Measurements from ENCODE around the gene REEP1.

DNA sequence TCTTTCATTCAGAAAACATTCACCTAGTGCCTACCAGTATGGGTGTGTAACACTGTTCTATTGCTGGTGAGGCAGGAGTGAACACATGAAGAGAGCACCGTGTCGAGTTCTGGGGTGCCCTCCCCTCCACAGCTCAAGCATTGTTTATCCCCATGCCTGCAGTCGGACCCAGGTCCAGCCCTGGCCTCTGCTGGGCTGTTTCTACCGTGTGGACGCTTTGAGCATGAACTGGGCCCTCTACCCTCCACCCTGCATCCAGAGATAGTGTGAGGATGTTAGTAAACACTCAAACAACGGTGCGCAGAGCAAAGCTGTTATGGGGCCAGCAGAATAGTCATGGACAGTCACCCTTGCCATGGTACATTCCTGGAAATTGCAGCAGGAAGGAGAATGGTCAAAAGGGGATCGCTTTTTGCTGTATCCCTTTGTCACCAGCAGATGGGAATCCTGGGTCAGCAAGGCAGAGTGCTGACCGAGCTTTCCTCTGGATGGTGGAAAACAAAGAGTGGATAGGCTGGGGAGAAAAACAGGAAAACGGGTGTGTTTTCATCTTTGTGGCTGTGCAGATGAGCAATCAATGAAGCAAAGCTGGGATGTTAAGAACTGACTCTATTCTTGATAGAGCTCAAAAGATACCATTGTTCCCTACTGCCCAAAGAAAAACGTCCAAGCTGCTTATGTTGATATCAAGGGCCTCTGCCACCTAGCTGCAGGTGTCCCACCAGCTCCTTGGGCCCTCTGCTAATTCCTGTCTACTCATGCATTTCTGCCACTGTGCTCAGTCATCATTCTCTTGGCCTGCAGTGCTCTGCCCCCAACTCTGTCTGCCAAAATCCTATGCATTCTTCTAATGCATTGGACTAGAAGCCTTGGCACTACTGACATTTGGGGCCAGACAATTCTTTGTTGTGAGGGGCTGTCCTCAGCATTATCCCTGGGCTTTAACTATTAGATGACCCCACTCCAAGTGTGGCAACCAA lies 38.7 kb downstream of the REEP1 start:
- TF ChIP-seq MXI1 (IDR thresholded peaks at IDR 0.05; ENCODE audit: low read depth, low read length): no peak
- TF ChIP-seq BHLHE40 (IDR thresholded peaks at IDR 0.05; ENCODE audit: low read length): no peak
- TF ChIP-seq SP1 (CRISPR knock-in tag; IDR thresholded peaks at IDR 0.05): no peak
- no peak for TF ChIP-seq HLTF (IDR thresholded peaks at IDR 0.05)
- no peak for TF ChIP-seq SIN3B (IDR thresholded peaks at IDR 0.05; ENCODE audit: low read depth)
- no peak for TF ChIP-seq CBX2 (IDR thresholded peaks at IDR 0.05; ENCODE audit: insufficient read depth, low read length, poor library complexity, severe bottlenecking)
- TF ChIP-seq, protein P1, sequence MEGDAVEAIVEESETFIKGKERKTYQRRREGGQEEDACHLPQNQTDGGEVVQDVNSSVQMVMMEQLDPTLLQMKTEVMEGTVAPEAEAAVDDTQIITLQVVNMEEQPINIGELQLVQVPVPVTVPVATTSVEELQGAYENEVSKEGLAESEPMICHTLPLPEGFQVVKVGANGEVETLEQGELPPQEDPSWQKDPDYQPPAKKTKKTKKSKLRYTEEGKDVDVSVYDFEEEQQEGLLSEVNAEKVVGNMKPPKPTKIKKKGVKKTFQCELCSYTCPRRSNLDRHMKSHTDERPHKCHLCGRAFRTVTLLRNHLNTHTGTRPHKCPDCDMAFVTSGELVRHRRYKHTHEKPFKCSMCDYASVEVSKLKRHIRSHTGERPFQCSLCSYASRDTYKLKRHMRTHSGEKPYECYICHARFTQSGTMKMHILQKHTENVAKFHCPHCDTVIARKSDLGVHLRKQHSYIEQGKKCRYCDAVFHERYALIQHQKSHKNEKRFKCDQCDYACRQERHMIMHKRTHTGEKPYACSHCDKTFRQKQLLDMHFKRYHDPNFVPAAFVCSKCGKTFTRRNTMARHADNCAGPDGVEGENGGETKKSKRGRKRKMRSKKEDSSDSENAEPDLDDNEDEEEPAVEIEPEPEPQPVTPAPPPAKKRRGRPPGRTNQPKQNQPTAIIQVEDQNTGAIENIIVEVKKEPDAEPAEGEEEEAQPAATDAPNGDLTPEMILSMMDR (IDR thresholded peaks at IDR 0.05 in 2 of 3, conservative IDR thresholded peaks at IDR 0.05 in 1 of 3; ENCODE audit: insufficient read depth in 2 of 3, low read depth in 1 of 3, low read length in 3 of 3): peak; percentile 11 to 31 (median 23); a peak in 2 of 6 replicates
- no peak for TF ChIP-seq ESRRB (CRISPR knock-in tag; IDR thresholded peaks at IDR 0.05; ENCODE audit: borderline replicate concordance)
- TF ChIP-seq PTTG1 (tag; IDR thresholded peaks at IDR 0.05; ENCODE audit: low read depth): no peak
- TF ChIP-seq RFX7 (CRISPR knock-in tag; IDR thresholded peaks at IDR 0.05): no peak
- no peak for TF ChIP-seq TCF3 (CRISPR knock-in tag; IDR thresholded peaks at IDR 0.05)
- TF ChIP-seq, protein P2, sequence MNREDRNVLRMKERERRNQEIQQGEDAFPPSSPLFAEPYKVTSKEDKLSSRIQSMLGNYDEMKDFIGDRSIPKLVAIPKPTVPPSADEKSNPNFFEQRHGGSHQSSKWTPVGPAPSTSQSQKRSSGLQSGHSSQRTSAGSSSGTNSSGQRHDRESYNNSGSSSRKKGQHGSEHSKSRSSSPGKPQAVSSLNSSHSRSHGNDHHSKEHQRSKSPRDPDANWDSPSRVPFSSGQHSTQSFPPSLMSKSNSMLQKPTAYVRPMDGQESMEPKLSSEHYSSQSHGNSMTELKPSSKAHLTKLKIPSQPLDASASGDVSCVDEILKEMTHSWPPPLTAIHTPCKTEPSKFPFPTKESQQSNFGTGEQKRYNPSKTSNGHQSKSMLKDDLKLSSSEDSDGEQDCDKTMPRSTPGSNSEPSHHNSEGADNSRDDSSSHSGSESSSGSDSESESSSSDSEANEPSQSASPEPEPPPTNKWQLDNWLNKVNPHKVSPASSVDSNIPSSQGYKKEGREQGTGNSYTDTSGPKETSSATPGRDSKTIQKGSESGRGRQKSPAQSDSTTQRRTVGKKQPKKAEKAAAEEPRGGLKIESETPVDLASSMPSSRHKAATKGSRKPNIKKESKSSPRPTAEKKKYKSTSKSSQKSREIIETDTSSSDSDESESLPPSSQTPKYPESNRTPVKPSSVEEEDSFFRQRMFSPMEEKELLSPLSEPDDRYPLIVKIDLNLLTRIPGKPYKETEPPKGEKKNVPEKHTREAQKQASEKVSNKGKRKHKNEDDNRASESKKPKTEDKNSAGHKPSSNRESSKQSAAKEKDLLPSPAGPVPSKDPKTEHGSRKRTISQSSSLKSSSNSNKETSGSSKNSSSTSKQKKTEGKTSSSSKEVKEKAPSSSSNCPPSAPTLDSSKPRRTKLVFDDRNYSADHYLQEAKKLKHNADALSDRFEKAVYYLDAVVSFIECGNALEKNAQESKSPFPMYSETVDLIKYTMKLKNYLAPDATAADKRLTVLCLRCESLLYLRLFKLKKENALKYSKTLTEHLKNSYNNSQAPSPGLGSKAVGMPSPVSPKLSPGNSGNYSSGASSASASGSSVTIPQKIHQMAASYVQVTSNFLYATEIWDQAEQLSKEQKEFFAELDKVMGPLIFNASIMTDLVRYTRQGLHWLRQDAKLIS (CRISPR knock-in tag; IDR thresholded peaks at IDR 0.05): no peak
- TF ChIP-seq NCOA6 (IDR thresholded peaks at IDR 0.05): no peak
